ENCODE results near the gene TPK1.

DNA sequence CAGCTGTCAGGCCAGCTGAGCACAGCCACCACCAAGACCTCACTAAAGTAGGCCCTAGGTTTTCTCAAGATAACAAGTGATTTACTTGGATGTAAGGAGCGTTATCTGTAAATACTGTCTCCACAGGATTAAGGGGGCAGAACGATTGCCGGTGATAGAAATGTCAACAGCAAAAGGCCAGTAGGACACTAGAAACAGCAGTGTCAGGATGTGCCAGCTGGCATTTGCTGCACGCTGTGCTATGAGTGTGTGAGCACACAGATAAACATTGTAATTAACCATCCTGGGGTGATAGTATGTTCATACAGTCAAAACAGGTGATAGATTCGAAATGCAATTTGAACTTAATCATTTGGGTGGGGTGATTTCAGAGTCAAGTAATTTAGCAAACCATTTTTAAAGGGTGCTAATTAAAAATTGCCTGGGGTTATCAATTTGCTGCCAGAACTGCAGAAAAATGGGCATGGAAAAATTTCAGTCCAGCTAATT, 396.1 kb downstream of the TPK1 start:
- TF ChIP-seq POLR2AphosphoS2 (IDR thresholded peaks at IDR 0.05; ENCODE audit: low read depth, low read length), result no peak
- TF ChIP-seq TAF1 (CRISPR knock-in tag; IDR thresholded peaks at IDR 0.05), result no peak
- TF ChIP-seq FOXJ3 (CRISPR knock-in tag; IDR thresholded peaks at IDR 0.05; ENCODE audit: borderline replicate concordance), result no peak
- TF ChIP-seq POLR2G (IDR thresholded peaks at IDR 0.05; ENCODE audit: low read depth, low read length), result no peak
- TF ChIP-seq, protein P1, sequence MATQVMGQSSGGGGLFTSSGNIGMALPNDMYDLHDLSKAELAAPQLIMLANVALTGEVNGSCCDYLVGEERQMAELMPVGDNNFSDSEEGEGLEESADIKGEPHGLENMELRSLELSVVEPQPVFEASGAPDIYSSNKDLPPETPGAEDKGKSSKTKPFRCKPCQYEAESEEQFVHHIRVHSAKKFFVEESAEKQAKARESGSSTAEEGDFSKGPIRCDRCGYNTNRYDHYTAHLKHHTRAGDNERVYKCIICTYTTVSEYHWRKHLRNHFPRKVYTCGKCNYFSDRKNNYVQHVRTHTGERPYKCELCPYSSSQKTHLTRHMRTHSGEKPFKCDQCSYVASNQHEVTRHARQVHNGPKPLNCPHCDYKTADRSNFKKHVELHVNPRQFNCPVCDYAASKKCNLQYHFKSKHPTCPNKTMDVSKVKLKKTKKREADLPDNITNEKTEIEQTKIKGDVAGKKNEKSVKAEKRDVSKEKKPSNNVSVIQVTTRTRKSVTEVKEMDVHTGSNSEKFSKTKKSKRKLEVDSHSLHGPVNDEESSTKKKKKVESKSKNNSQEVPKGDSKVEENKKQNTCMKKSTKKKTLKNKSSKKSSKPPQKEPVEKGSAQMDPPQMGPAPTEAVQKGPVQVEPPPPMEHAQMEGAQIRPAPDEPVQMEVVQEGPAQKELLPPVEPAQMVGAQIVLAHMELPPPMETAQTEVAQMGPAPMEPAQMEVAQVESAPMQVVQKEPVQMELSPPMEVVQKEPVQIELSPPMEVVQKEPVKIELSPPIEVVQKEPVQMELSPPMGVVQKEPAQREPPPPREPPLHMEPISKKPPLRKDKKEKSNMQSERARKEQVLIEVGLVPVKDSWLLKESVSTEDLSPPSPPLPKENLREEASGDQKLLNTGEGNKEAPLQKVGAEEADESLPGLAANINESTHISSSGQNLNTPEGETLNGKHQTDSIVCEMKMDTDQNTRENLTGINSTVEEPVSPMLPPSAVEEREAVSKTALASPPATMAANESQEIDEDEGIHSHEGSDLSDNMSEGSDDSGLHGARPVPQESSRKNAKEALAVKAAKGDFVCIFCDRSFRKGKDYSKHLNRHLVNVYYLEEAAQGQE (IDR thresholded peaks at IDR 0.05; ENCODE audit: borderline replicate concordance in 1 of 2, low read depth in 1 of 2, low read length in 2 of 2), result no peak
- TF ChIP-seq ZMYM4 (CRISPR knock-in tag; IDR thresholded peaks at IDR 0.05), result no peak

Data from HepG2 (cell line).